ENCODE measurements around the gene PARP16. TPM values are rescaled to one million over a fixed set of nuclear protein-coding genes. Genes with fewer than 3 reads are reported as not detected.

Gene PARP16
- total RNA-seq, 1 experiment from 2014 or later, result 4.7 TPM

Other genes starting within 250 kb of the PARP16 start
- gene SLC51B, start 241.5 kb downstream of the PARP16 start, total RNA-seq (2021), result not detected in 3 replicates
- gene RASL12, start 218.9 kb downstream of the PARP16 start, total RNA-seq (2021), result 5.6 to 6.8 TPM (median 6.5 TPM) in 3 replicates
- gene KBTBD13, start 210.1 kb downstream of the PARP16 start, total RNA-seq (2021), result 0.05 TPM in 1 of 3 replicates, not detected in the others
- gene UBAP1L, start 171.7 kb downstream of the PARP16 start, total RNA-seq (2021), result 2.0 to 2.9 TPM (median 2.2 TPM) in 3 replicates
- gene PDCD7, start 153.1 kb downstream of the PARP16 start, total RNA-seq (2021), result 23.5 to 25.4 TPM (median 25.4 TPM) in 3 replicates
- 57.9 to 68.7 TPM (median 61.5 TPM) in 3 replicates for gene CLPX, start 101.5 kb downstream of the PARP16 start, total RNA-seq (2021)
- gene CILP, start 75.4 kb downstream of the PARP16 start, total RNA-seq (2021), result not detected in 3 replicates
- gene RNU5A-1, start 9.2 kb upstream of the PARP16 start, total RNA-seq (2021), result not detected in 3 replicates
- gene RNU5B-1, start 17.8 kb upstream of the PARP16 start, total RNA-seq (2021), result 9.7 to 10.4 TPM in 2 of 3 replicates, not detected in the other
- gene IGDCC3, start 91.1 kb upstream of the PARP16 start, total RNA-seq (2021), result 49.2 to 53.5 TPM (median 53.5 TPM) in 3 replicates
- gene IGDCC4, start 136.1 kb upstream of the PARP16 start, total RNA-seq (2021), result 14.5 to 15.6 TPM (median 15.3 TPM) in 3 replicates
- gene DPP8, start 230.8 kb upstream of the PARP16 start, total RNA-seq (2021), result 24.0 to 31.9 TPM (median 26.4 TPM) in 3 replicates
- 95.9 to 116 TPM (median 114 TPM) in 3 replicates for gene HACD3, start 243.6 kb upstream of the PARP16 start, total RNA-seq (2021)